K562 (cell line): ENCODE measurements around the gene TP63. TPM values are rescaled to one million over a fixed set of nuclear protein-coding genes. Genes with fewer than 3 reads are reported as not detected.

Experiments
- ATAC-seq: fragments of 200-7000 bp; cut with Tn5 transposase; 3 replicates; pipeline ENCODE4 v1.9.1; 2020; ENCODE audit warnings: moderate library complexity
- BruUV-seq: library from RNA; stranded (reverse); fragments of 400-500 nt; replicated peaks from 2 replicates; lab custom pipeline; 2021; lab: Mats Ljungman, UMichigan
- CTCF ChIA-PET: fragments of 300-600 bp; formaldehyde crosslinking; extraction: SDS; loops from one replicate; lab custom pipeline; 2021; ENCODE audit warnings: low intra/inter-chr PET ratio; lab: Yijun Ruan, JAX
- POLR2A ChIA-PET: fragments of 300-600, 350-650 bp; sonication (Branson Sonifier 250); formaldehyde crosslinking; extraction: SDS; loops from one replicate; lab custom pipeline; 2021; ENCODE audit warnings: antibody characterized with exemption, inconsistent platforms; lab: Yijun Ruan, JAX
- DNase-seq, 4 experiments: peaks; one replicate each; pipeline versions ENCODE4 v3.0.0 to v3.0.0-alpha.2; 2011 to 2018; ENCODE audit warnings: low spot score in 3 of 4, mixed read lengths in 3 of 4; ENCODE audit errors: extremely low read depth in 1 of 4
- FAIRE-seq: peaks from 2 replicates; lab custom pipeline; 2011; peaks lifted over from hg19 to GRCh38; lab: Jason Lieb, UNC
- H2AFZ ChIP-seq: 2 replicates; pipeline ENCODE4 v1.6.0; 2011; ENCODE audit warnings: low read depth, low read length, control low read depth, inconsistent platforms
- H3K27ac ChIP-seq: fragments of 200-600 bp; 3 replicates; pipeline ENCODE4 v1.8.0; 2011; ENCODE audit warnings: low read depth, mild to moderate bottlenecking, control low read depth, inconsistent platforms, low read length, moderate library complexity, mixed read lengths; ENCODE audit errors: extremely low read depth
- H3K27me3 ChIP-seq, 2 experiments: fragments of 300-600 bp in 1 of 2; 2 replicates in 1 of 2; 3 replicates in 1 of 2; pipeline versions ENCODE4 v1.6.0 to v1.8.0; 2011; ENCODE audit warnings: inconsistent platforms in 2 of 2, low read length in 2 of 2, mild to moderate bottlenecking in 1 of 2, mixed read lengths in 1 of 2, moderate library complexity in 1 of 2; ENCODE audit not compliant: control insufficient read depth in 2 of 2, insufficient read depth in 2 of 2
- H3K36me3 ChIP-seq: fragments of 300-600 bp; 3 replicates; pipeline ENCODE4 v1.8.0; 2011; ENCODE audit warnings: mild to moderate bottlenecking, low read length, inconsistent platforms; ENCODE audit not compliant: control insufficient read depth, insufficient read depth
- H3K4me1 ChIP-seq, 2 experiments: fragments of 200-600 bp in 1 of 2; replicated peaks in 1 of 2; 2 replicates in 1 of 2; 3 replicates in 1 of 2; pipeline versions ENCODE4 v1.5.1 to v1.8.0; 2011; ENCODE audit warnings: inconsistent platforms in 2 of 2, low read length in 2 of 2, mild to moderate bottlenecking in 1 of 2, mixed read lengths in 1 of 2, moderate library complexity in 1 of 2; ENCODE audit not compliant: control insufficient read depth in 2 of 2, insufficient read depth in 2 of 2
- H3K4me2 ChIP-seq: 2 replicates; pipeline ENCODE4 v1.6.1; 2011; ENCODE audit warnings: low read length, control low read depth, inconsistent platforms, mixed read lengths; ENCODE audit not compliant: insufficient read depth
- H3K4me3 ChIP-seq: fragments of 200-600 bp; sonication (generic), shearing (Covaris generic); 2 replicates; pipeline ENCODE4 v1.5.1; 2016; ENCODE audit warnings: control low read depth, inconsistent platforms
- H3K79me2 ChIP-seq: fragments of 200-600 bp; 3 replicates; pipeline ENCODE4 v1.8.0; 2011; ENCODE audit warnings: low read length, inconsistent platforms; ENCODE audit not compliant: control insufficient read depth, insufficient read depth
- H3K9ac ChIP-seq, 2 experiments: 2 replicates each; pipeline versions ENCODE4 v1.6.0 to v1.6.1; 2011; ENCODE audit warnings: low read depth in 2 of 2, low read length in 2 of 2, control low read depth in 1 of 2, inconsistent platforms in 1 of 2, mild to moderate bottlenecking in 1 of 2, mixed read lengths in 1 of 2; ENCODE audit not compliant: insufficient read depth in 1 of 2
- H3K9me1 ChIP-seq: one replicate; pipeline ENCODE4 v1.6.0; 2011; ENCODE audit warnings: inconsistent platforms, mild to moderate bottlenecking, low read length, moderate library complexity; ENCODE audit not compliant: control insufficient read depth, insufficient read depth
- H3K9me3 ChIP-seq: replicated peaks from 2 replicates; pipeline ENCODE4 v1.5.1; 2011; ENCODE audit warnings: low read depth, low read length, inconsistent platforms; ENCODE audit not compliant: control insufficient read depth, insufficient read depth
- H4K20me1 ChIP-seq: replicated peaks from 2 replicates; pipeline ENCODE4 v1.6.1; 2011; ENCODE audit warnings: low read length, inconsistent platforms, mixed read lengths; ENCODE audit not compliant: control insufficient read depth, insufficient read depth
- BACH1 ChIP-seq: fragments of 200-800 bp; sonication (Bioruptor generic); IDR thresholded peaks from 2 replicates; pipeline ENCODE4 v1.6.1; 2016; ENCODE audit warnings: missing genetic modification characterization, missing compliant biosample characterization
- CAMTA2 ChIP-seq: fragments of 250-450 bp; sonication (Bioruptor Pico); conservative IDR thresholded peaks from 2 replicates; pipeline ENCODE4 v1.5.1; 2022
- ELK3 ChIP-seq: fragments of 450-650 bp; formaldehyde crosslinking; IDR thresholded peaks from 2 replicates; pipeline ENCODE4 v1.4.0; 2020; ENCODE audit warnings: mild to moderate bottlenecking
- HCFC1 ChIP-seq: IDR thresholded peaks from 2 replicates; pipeline ENCODE4 v1.6.1; 2012; ENCODE audit warnings: low read depth, low read length, improper control_type of control experiment
- IRF2 ChIP-seq: sonication (generic); formaldehyde crosslinking; IDR thresholded peaks from 2 replicates; pipeline ENCODE4 v1.8.1; 2022; ENCODE audit warnings: mild to moderate bottlenecking, missing genetic modification reagents
- L3MBTL2 ChIP-seq: fragments of 450-650 bp; IDR thresholded peaks from 2 replicates; pipeline ENCODE4 v1.6.1; 2016; ENCODE audit warnings: mild to moderate bottlenecking, moderate library complexity
- MTA3 ChIP-seq: fragments of 450-650 bp; formaldehyde crosslinking; IDR thresholded peaks from 2 replicates; pipeline ENCODE4 v1.6.1; 2017; ENCODE audit warnings: mild to moderate bottlenecking, borderline replicate concordance
- NEUROD1 ChIP-seq: fragments of 150-350 bp; IDR thresholded peaks from 2 replicates; pipeline ENCODE4 v1.6.1; 2014; ENCODE audit warnings: borderline replicate concordance, low read length, low read depth; ENCODE audit not compliant: partially characterized antibody
- SREBF2 ChIP-seq: sonication (generic); formaldehyde crosslinking; IDR thresholded peaks from 2 replicates; pipeline ENCODE4 v1.4.0; 2020; ENCODE audit warnings: mild to moderate bottlenecking, missing genetic modification reagents
- TCF7 ChIP-seq: sonication (generic); IDR thresholded peaks from 2 replicates; pipeline ENCODE4 v1.6.1; 2016; ENCODE audit warnings: antibody characterized with exemption, borderline replicate concordance
- TSC22D4 ChIP-seq: fragments of 450-650 bp; IDR thresholded peaks from 2 replicates; pipeline ENCODE4 v1.6.1; 2016; ENCODE audit warnings: missing genetic modification characterization, missing biosample characterization, control low read depth
- ZBTB33 ChIP-seq: sonication (generic); formaldehyde crosslinking; IDR thresholded peaks from 2 replicates; pipeline ENCODE4 v1.8.1; 2023; ENCODE audit warnings: mild to moderate bottlenecking, missing genetic modification reagents
- ZBTB7A ChIP-seq: IDR thresholded peaks from 2 replicates; pipeline ENCODE4 v1.6.1; 2011; ENCODE audit warnings: low read depth, mild to moderate bottlenecking, low read length, moderate library complexity, borderline replicate concordance; ENCODE audit not compliant: control insufficient read depth
- ZNF146 ChIP-seq: IDR thresholded peaks from one replicate; pipeline ENCODE4 v1.6.1; 2018; ENCODE audit warnings: missing compliant biosample characterization; ENCODE audit not compliant: unreplicated experiment
- ZNF311 ChIP-seq: fragments of 250-450 bp; sonication (Bioruptor Pico); IDR thresholded peaks from 2 replicates; pipeline ENCODE4 v1.4.0; 2020; ENCODE audit warnings: mild to moderate bottlenecking, moderate library complexity
- ZNF583 ChIP-seq: fragments of 250-450 bp; sonication (Bioruptor Pico); IDR thresholded peaks from 2 replicates; pipeline ENCODE4 v1.4.0; 2020
- ZNF696 ChIP-seq: fragments of 250-450 bp; sonication (Bioruptor Pico); conservative IDR thresholded peaks from 2 replicates; pipeline ENCODE4 v1.4.0; 2020; ENCODE audit warnings: mild to moderate bottlenecking, moderate library complexity
- WGBS: fragments of 100-300 bp; shearing (Covaris generic); methylation state at CpG from one replicate; pipeline ENCODE4 v1.1.6; 2016; ENCODE audit warnings: low coverage, mixed read lengths; ENCODE audit not compliant: insufficient coverage; ENCODE audit errors: missing lambda C conversion rate; 5-methylcytosine and 5-hydroxymethylcytosine counted together
- in situ Hi-C: fragments of 300-500 bp; cut with MboI; formaldehyde crosslinking; loops from 4 replicates; pipeline ENCODE4 v1.15.0; 2018; ENCODE audit warnings: inconsistent platforms, mixed read lengths
- intact Hi-C: fragments of 100-400 bp; cut with micrococcal nuclease; formaldehyde crosslinking; loops from 2 replicates; pipeline ENCODE4 v1.14.2; 2022
- polyA plus RNA-seq, 8 experiments: library from polyadenylated mRNA; depleted of rRNA in 4 of 8; stranded (reverse) in 5 of 8; unstranded in 3 of 8; fragments of >200 nt; fragmentation: Nextera tagmentation in 2 of 8; fragmentation: Illumina TruSeq in 1 of 8; extraction: Ambion mirVana in 2 of 8; extraction: Trizol in 1 of 8; gene quantifications; 2 replicates each; pipeline versions ENCODE4 v1.2.1 to v1.2.3, GENCODE V29; 2011 to 2014; ENCODE audit warnings: inconsistent platforms in 1 of 8, missing spikeins in 1 of 8
- total RNA-seq, 7 experiments: library from RNA; depleted of rRNA in 6 of 7; stranded (reverse); fragments of >200 nt in 6 of 7; fragmentation: Illumina TruSeq in 2 of 7; extraction: Trizol in 2 of 7; gene quantifications; 2 replicates each; pipeline versions ENCODE4 v1.2.1 to v1.2.3, GENCODE V29; 2011 to 2021; ENCODE audit warnings: low replicate concordance in 1 of 7

The TP63 gene
- total and polyA plus RNA-seq, 9 of the 15 experiments (the other 6 are each of a cell fraction or from before 2014, with no cell fraction given): 0.32 to 1.4 (median 0.50) TPM

DNA sequence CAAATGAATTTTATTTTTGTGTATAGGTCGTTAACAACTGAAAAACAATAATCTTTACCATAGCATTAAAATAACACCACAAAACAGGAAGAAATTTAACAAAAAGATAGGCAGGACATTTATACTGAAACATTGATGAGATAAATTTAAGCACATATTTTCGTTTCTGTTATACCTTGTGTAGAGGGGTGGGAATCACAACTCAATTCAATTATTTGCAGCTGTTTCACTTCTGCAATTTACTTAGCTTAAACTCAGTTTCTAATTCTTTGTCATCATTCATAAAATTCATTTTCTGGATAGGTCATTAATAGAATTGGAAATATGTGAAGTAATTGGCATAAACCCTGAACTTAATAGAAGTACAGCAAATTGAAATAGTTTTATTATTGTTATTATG is 42.3 kb downstream of the TP63 start (continued):
- TF ChIP-seq BACH1 (tag) (no peak), TCF7 (no peak), ZBTB33 (CRISPR knock-in tag) (no peak)
- TF ChIP-seq, all 486 proteins: peak for 0

DNA sequence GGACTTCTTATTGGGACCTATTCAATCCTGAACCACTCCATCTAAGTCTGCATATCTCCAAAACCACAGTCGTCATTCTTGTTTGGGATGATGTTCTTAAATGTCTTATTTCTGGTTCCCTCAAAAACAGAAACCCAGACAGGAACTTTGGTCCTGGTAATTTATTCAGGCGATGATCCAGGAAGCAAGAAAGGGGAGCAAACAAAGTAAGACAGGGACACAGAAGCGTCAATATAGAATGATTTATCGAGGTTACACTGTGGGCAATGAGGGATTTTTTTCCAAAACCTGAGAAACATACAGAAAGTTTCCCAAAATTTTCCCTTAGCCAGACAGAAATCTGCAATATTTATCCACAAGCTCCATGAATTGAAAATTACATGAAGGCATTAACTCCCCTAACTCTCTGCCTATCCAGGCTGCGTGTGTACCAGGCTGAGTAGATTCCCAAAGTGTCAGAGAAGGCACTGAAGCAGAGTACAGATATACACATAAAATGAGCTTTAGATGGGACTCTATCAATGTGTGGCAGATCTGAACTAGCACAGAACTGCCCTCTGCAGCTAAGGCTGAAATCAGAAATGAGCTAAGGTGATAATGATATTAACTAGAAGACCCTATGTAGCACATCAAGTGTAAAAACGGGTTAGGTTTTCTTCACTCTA is 43.2 kb downstream of the TP63 start:
- ChIA-PET POLR2A (interaction anchor here (0.6 kb wide), 1 partner anchor 45 kb away, joined by 4 read pairs; no protein-coding TSS in a partner anchor), CTCF (no interaction called here)
- no peak for DNase-seq
- Histone ChIP-seq H3K9me3 (no peaks in the 10 kb centered on the region; the same call in 1 of the 2 replicates), H3K27ac (no peak overlapping the region), H3K9me1 (no peaks in the 10 kb centered on the region), H3K27me3 (no peaks in the 10 kb centered on the region), H3K4me1 (no peaks in the 10 kb centered on the region), H3K4me2 (no peak overlapping the region), H3K36me3 (no peaks in the 10 kb centered on the region), H4K20me1 (no peaks in the 10 kb centered on the region), H3K4me3 (no peak overlapping the region), H3K9ac (no peak overlapping the region), H3K79me2 (no peaks in the 10 kb centered on the region), H2AFZ (no peak overlapping the region)
- intact Hi-C loops: no loop called here
- ATAC-seq: no peak
- BruUV-seq: no TSS peak
- no peak for FAIRE-seq
- TF ChIP-seq IRF2 (CRISPR knock-in tag) (no peak), ZNF583 (CRISPR knock-in tag) (no peak), HCFC1 (no peak), ZNF146 (CRISPR knock-in tag) (no peak), L3MBTL2 (no peak), ELK3 (CRISPR knock-in tag) (no peak), TSC22D4 (no peak), MTA3 (no peak), CAMTA2 (no peak), ZNF696 (no peak), SREBF2 (CRISPR knock-in tag) (no peak), ZBTB7A (no peak), NEUROD1 (no peak), ZNF311 (CRISPR knock-in tag) (no peak)
- 0% methylated on average over 6 of the region's 6 CpGs for WGBS
- in situ Hi-C loops: no loop called here
